HL-60 (cell line): ENCODE measurements around the gene TMEM243.

Experiments
- DNase-seq, 2 experiments: peaks; one replicate each; pipeline ENCODE4 v3.0.0-alpha.2; 2010 to 2020; ENCODE audit warnings: low read depth in 1 of 2, low spot score in 1 of 2
- H3K27ac ChIP-seq: fragments of 250-450 bp; sonication (Bioruptor Pico); replicated peaks from 2 replicates; pipeline ENCODE4 v1.5.1; 2020; ENCODE audit warnings: mild to moderate bottlenecking, moderate library complexity
- H3K27me3 ChIP-seq: fragments of 250-450 bp; sonication (Bioruptor Pico); 2 replicates; pipeline ENCODE4 v1.5.1; 2021; ENCODE audit warnings: mild to moderate bottlenecking, moderate library complexity; ENCODE audit not compliant: insufficient read depth, poor library complexity, severe bottlenecking
- H3K4me3 ChIP-seq: replicated peaks from 2 replicates; pipeline ENCODE4 v1.5.1; 2011; ENCODE audit warnings: mild to moderate bottlenecking, control low read depth, low read length; ENCODE audit not compliant: insufficient read depth
- GABPA ChIP-seq: IDR thresholded peaks from 2 replicates; pipeline ENCODE4 v1.6.1; 2012; ENCODE audit warnings: low read depth
- POLR2AphosphoS5 ChIP-seq: IDR thresholded peaks from 2 replicates; pipeline ENCODE4 v1.6.1; 2012; ENCODE audit warnings: low read depth
- SPI1 ChIP-seq: IDR thresholded peaks from 2 replicates; pipeline ENCODE4 v1.6.1; 2012; ENCODE audit warnings: low read depth, mild to moderate bottlenecking, borderline replicate concordance
- long read RNA-seq: library from polyadenylated mRNA; unstranded; transcript quantifications from one replicate; pipeline ENCODE4 v2.0.0, GENCODE V29; 2020
- TF ChIP-seq, protein P1 (sequence below): IDR thresholded peaks from one replicate; pipeline ENCODE4 v1.5.1; 2011; ENCODE audit warnings: low read length, control low read depth, inconsistent platforms; ENCODE audit not compliant: insufficient read depth
- TF ChIP-seq, protein P2 (sequence below): IDR thresholded peaks from 2 replicates; pipeline ENCODE4 v1.6.1; 2012; ENCODE audit warnings: low read depth; ENCODE audit not compliant: insufficient replicate concordance

The TMEM243 gene, protein sequence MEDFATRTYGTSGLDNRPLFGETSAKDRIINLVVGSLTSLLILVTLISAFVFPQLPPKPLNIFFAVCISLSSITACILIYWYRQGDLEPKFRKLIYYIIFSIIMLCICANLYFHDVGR
- long read RNA-seq, transcript TMEM243-201 (4 exons, 1,063 nt): major isoform, 46 of 49 reads
- long read RNA-seq, partial matches to known transcripts: 0 of 49 reads
- long read RNA-seq, other reads (novel, unspliced or antisense): 2 of 49 reads

DNA sequence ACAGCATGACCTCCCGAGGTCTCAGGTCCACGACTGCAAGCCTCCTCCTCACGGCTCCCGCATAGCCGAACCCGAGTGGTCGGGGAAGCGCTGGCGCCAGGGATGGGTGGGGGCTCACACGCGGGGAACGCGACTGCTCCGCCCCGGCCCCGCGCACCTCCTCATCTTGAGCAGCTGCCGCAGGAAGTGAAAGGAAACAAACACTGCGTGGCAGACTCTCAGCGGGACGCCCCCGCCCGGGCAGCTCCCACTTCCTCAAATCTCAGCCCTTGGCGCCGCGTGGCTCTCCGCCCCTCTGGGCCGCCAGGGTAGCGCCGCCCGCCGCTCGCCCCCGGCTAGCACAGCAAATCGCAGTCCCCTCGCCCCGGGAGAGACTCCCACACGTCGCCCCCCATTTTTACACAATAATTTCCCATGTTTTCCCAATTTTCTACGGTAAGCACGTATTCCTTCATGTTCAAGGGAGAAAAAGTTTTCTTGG is at the start of gene TMEM243:
TSS of gene TMEM243 (minus strand) at position 188 of the 481 bp plus-strand sequence. CDS start 229 bp downstream, outside the sequence.
- Histone ChIP-seq H3K4me3 (peak within 1 kb of the TSS; percentile 70), H3K27ac (peak within 1 kb of the TSS; percentile 75), H3K27me3 (peaks cover 16% of the 10 kb centered on the region)
- DNase-seq: peak; percentile 22 to 85
- TF ChIP-seq POLR2AphosphoS5 (peak; percentile 70), GABPA (peak; percentile 18; the same call in 1 of the 2 replicates), SPI1 (peak; percentile 98)
- TF ChIP-seq, protein P1, sequence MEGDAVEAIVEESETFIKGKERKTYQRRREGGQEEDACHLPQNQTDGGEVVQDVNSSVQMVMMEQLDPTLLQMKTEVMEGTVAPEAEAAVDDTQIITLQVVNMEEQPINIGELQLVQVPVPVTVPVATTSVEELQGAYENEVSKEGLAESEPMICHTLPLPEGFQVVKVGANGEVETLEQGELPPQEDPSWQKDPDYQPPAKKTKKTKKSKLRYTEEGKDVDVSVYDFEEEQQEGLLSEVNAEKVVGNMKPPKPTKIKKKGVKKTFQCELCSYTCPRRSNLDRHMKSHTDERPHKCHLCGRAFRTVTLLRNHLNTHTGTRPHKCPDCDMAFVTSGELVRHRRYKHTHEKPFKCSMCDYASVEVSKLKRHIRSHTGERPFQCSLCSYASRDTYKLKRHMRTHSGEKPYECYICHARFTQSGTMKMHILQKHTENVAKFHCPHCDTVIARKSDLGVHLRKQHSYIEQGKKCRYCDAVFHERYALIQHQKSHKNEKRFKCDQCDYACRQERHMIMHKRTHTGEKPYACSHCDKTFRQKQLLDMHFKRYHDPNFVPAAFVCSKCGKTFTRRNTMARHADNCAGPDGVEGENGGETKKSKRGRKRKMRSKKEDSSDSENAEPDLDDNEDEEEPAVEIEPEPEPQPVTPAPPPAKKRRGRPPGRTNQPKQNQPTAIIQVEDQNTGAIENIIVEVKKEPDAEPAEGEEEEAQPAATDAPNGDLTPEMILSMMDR: no peak
- TF ChIP-seq, protein P2, sequence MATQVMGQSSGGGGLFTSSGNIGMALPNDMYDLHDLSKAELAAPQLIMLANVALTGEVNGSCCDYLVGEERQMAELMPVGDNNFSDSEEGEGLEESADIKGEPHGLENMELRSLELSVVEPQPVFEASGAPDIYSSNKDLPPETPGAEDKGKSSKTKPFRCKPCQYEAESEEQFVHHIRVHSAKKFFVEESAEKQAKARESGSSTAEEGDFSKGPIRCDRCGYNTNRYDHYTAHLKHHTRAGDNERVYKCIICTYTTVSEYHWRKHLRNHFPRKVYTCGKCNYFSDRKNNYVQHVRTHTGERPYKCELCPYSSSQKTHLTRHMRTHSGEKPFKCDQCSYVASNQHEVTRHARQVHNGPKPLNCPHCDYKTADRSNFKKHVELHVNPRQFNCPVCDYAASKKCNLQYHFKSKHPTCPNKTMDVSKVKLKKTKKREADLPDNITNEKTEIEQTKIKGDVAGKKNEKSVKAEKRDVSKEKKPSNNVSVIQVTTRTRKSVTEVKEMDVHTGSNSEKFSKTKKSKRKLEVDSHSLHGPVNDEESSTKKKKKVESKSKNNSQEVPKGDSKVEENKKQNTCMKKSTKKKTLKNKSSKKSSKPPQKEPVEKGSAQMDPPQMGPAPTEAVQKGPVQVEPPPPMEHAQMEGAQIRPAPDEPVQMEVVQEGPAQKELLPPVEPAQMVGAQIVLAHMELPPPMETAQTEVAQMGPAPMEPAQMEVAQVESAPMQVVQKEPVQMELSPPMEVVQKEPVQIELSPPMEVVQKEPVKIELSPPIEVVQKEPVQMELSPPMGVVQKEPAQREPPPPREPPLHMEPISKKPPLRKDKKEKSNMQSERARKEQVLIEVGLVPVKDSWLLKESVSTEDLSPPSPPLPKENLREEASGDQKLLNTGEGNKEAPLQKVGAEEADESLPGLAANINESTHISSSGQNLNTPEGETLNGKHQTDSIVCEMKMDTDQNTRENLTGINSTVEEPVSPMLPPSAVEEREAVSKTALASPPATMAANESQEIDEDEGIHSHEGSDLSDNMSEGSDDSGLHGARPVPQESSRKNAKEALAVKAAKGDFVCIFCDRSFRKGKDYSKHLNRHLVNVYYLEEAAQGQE: peak; percentile 60

DNA sequence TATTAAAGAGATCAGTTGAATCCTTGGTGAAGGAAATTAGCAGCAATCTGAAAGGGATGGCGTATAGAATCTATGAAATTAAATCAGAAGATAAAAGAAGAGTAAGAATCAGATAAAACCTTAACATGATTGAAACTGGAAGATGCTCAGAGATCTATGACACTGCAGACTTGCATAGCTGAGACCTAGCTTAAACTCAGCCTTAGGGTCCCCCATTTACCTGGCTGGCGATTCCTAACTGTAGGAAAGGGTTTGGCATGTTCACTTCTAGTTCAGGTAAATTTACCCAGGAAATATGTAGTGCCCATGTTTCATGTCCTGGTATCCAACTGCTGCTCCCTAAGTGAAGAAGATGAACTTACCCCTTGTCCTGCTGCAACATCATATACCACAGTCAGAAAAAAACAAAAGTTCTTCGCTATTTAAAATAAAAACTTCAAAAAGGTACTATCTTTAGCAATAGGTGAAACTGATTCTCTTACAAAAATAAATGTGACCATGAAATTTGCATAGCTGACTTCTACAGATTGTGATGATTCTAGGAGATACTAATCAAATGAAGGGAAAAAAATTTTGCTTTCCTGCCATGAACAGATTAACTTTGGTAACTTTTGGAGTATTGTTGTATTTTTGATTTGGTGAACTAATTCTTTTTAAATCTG is 47.8 kb upstream of the TMEM243 start:
- no peak overlapping the region for H3K4me3 ChIP-seq
- H3K27me3 ChIP-seq: peaks cover 2% of the 10 kb centered on the region
- no peak overlapping the region for H3K27ac ChIP-seq
- TF ChIP-seq GABPA (no peak), SPI1 (no peak), POLR2AphosphoS5 (no peak)
- TF ChIP-seq, protein P2: no peak
- TF ChIP-seq, protein P1: no peak
- no peak for DNase-seq

DNA sequence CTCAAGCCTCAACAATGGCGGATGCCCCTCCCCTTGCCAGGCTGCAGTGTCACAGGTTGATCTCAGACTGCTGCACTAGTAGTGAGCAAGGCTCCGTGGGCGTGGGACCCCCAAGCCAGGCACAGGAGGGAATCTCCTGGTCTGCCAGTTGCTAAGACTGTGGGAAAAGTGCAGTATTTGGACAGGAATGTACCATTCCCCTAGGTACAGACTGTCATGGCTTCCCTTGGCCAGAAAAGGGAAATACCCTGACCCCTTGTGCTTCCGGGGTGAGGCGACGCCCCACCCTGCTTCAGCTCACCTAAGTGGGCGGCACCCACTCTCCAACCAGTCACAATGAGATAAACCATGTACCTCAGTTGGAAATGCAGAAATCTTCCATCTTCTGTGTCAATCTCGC is 44.0 kb upstream of the TMEM243 start:
- no peak for TF ChIP-seq SPI1
- no peak for TF ChIP-seq POLR2AphosphoS5
- TF ChIP-seq, protein P1: no peak
- TF ChIP-seq GABPA: no peak
- TF ChIP-seq, protein P2: no peak
- peaks cover 2% of the 10 kb centered on the region for H3K27me3 ChIP-seq

More for the DNA sequence above, 44.0 kb upstream of the TMEM243 start:
- Histone ChIP-seq H3K4me3 (no peak overlapping the region), H3K27ac (no peak overlapping the region)
- DNase-seq: no peak
